ENCODE results near the gene DUOX1. TPM values are rescaled to one million over a fixed set of nuclear protein-coding genes. Genes with fewer than 3 reads are reported as not detected.
"Not testable (repeated sequence)": the region's sequence is repeated elsewhere in the genome, so short reads cannot be mapped to it uniquely, and the experiment has no call there.

The DUOX1 gene
- total and polyA plus RNA-seq, 8 donors: 6.4 to 265 (median 8.4) TPM

- DNase-seq: no peak
- intact Hi-C loops (cut with DNase I): no loop called here
- Histone ChIP-seq H3K27ac (no peak overlapping the region), H3K4me1 (peaks cover 0 to 21% of the 10 kb centered on the region in 2 donors), H3K27me3 (peaks cover 32 to 83% of the 10 kb centered on the region in 2 donors), H3K4me3 (peak overlapping the region in 1 of 2 donors; percentile 46), H3K36me3 (no peaks in the 10 kb centered on the region), H3K9me3 (no peaks in the 10 kb centered on the region)
- TF ChIP-seq CTCF (IDR thresholded peaks at IDR 0.05): no peak
- ATAC-seq: no peak
Measured at GRCh38 chr15:45132844-45133560, 3.2 kb downstream of the DUOX1 start.

DNA sequence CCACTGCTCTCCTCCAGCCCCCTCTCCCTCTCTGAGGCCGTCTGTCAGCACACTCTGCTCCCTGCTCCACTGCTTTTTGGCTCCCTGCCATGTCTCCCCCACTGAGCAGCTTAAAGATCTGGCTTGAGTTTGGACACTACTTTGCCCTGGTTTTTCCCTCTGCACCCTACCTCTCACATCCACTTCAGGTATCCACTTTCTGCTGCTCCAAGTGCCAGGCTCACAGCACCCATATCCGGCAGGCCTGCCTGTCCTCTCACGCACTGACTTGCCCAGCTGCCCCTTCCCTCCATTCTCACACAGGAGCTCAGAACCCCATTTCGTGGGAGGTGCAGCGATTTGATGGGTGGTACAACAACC lies 3.7 kb downstream of the DUOX1 start:
- Histone ChIP-seq H3K4me3 (no peak overlapping the region), H3K4me1 (peaks cover 0 to 23% of the 10 kb centered on the region in 2 donors), H3K9me3 (no peaks in the 10 kb centered on the region), H3K27ac (no peak overlapping the region), H3K36me3 (no peaks in the 10 kb centered on the region), H3K27me3 (peaks cover 28 to 78% of the 10 kb centered on the region in 2 donors)
- intact Hi-C loops (cut with DNase I): no loop called here
- no peak for DNase-seq
- TF ChIP-seq CTCF (IDR thresholded peaks at IDR 0.05): no peak
- ATAC-seq: peak; percentile 10

DNA sequence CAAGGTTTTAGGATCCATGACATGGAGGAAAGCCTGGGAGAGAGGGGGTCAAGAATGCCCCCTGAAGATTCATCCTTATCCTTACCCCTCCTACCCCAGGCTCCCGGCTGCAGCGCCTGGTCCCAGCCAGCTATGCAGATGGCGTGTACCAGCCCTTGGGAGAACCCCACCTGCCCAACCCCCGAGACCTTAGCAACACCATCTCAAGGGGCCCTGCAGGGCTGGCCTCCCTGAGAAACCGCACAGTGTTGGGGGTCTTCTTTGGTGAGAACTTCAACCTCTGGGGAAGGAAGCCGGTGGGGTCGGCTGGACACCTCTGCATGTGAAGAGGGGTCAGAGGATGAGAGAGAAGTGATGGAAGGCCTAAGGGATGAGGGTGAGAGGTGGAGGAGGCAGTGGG lies 4.3 kb downstream of the DUOX1 start:
- Histone ChIP-seq H3K9me3 (no peaks in the 10 kb centered on the region), H3K36me3 (no peaks in the 10 kb centered on the region), H3K27ac (no peak overlapping the region), H3K27me3 (peaks cover 25 to 73% of the 10 kb centered on the region in 2 donors), H3K4me1 (peaks cover 0 to 26% of the 10 kb centered on the region in 2 donors), H3K4me3 (no peak overlapping the region)
- DNase-seq: no peak
- no peak for TF ChIP-seq CTCF (IDR thresholded peaks at IDR 0.05)
- ATAC-seq: no peak
- intact Hi-C loops (cut with DNase I): no loop called here

DNA sequence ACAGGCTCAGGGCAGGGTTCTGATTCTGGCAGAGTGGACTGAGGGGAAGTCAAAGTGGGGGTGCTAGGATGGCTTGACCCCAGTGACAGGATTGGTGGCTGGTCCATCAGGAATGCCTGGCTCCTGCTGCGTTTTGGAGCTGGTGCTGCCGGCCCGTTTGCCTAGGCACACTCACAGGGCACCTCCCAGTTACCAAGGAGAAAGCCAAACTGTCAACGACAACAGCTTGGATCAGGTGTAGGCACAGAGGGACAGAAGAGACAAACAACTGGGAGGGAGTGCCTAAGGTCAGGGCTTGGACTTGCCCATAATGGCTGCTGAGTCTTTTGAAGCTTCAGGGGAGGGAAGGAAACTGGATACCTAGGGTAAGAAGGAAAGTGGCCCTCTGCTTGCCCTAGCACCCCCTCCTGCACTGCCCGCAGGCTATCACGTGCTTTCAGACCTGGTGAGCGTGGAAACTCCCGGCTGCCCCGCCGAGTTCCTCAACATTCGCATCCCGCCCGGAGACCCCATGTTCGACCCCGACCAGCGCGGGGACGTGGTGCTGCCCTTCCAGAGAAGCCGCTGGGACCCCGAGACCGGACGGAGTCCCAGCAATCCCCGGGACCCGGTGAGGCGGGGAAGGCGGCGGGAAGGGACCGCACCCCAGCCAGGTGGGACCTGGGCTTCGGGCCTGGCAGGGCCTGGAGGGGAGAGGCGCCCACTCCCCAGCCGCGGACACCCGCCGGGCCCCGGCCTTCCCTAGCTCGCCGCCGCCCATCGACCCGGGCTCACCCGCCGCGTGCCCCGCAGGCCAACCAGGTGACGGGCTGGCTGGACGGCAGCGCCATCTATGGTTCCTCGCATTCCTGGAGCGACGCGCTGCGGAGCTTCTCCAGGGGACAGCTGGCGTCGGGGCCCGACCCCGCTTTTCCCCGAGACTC lies 5.1 kb downstream of the DUOX1 start:
- H3K4me3 ChIP-seq: peak overlapping the region in 1 of 2 donors; percentile 16
- no peak for TF ChIP-seq CTCF (IDR thresholded peaks at IDR 0.05)

DNA sequence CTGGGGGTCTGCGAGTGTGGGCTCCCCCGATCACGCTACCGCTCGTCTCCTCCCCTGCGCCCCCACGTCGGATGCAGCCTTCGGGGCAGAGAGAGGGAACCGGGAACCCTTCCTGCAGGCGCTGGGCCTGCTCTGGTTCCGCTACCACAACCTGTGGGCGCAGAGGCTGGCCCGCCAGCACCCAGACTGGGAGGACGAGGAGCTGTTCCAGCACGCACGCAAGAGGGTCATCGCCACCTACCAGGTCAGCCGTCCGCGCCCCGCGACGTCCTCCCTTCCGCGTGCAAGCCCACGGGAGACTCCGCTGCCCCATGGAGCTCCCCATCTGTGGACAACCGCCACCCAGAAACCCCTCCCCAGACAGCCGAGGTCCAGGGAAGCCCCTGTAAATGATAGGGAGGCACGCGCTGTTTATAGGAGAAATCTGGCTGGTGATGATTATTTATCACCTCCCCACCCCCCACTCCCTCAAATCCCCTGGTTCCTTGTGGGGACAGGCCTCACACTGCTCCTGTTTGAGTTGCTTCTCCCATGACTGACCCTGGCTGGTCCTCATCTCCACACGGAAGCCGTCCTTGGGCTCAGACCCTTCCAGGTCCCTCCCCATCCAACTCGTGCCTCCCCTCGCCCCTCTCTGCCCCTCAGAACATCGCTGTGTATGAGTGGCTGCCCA lies 6.0 kb downstream of the DUOX1 start:
- Histone ChIP-seq H3K4me1 (peaks cover 0 to 18% of the 10 kb centered on the region in 2 donors), H3K27me3 (peaks cover 11 to 55% of the 10 kb centered on the region in 2 donors)
- H3K27ac ChIP-seq; intact Hi-C loops (cut with DNase I); ATAC-seq; H3K36me3 ChIP-seq; DNase-seq; H3K4me3 ChIP-seq; H3K9me3 ChIP-seq: not testable (repeated sequence)

More for the DNA sequence above, 5.1 kb downstream of the DUOX1 start:
- ATAC-seq (peak; percentile 7), DNase-seq (no peak)
- Histone ChIP-seq H3K9me3 (no peaks in the 10 kb centered on the region), H3K27ac (no peak overlapping the region), H3K27me3 (peaks cover 16 to 64% of the 10 kb centered on the region in 2 donors), H3K36me3 (no peaks in the 10 kb centered on the region), H3K4me1 (peaks cover 0 to 20% of the 10 kb centered on the region in 2 donors)
- intact Hi-C loops (cut with DNase I): no loop called here

Data from left lung (tissue), 10 donors.